H54 (cell line): ENCODE results near the gene GIN1.
"Not testable (repeated sequence)": the region's sequence is repeated elsewhere in the genome, so short reads cannot be mapped to it uniquely, and the experiment has no call there.

Experiments
- DNase-seq: peaks from one replicate; pipeline ENCODE4 v3.0.0; 2011; ENCODE audit warnings: low spot score, mixed read lengths; ENCODE audit not compliant: insufficient read length
- FAIRE-seq: peaks from 3 replicates; lab custom pipeline; 2011; peaks lifted over from hg19 to GRCh38; lab: Jason Lieb, UNC
- POLR2A ChIP-seq: IDR thresholded peaks from 2 replicates; pipeline ENCODE4 v1.6.1; 2011; ENCODE audit warnings: low read depth, mild to moderate bottlenecking, low read length

The GIN1 gene

DNA sequence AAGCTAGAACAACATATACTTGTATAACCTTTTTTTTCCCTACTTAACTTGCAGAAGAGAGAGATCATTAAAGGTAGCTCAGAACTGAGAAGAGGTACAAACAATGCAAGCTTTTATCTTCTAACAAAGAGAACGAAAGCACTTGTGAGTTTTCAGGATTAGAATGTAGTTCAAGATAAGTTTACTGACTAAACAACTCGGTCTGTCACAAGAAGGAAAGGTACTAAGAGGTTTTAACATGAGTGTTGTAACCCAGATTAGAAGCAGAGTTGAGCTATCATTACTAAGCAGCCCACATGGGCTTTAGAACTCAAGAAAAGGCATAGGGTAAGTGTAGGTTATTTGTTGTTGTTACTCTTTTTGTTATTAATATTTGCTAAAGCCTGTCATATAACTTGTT is 25.2 kb downstream of the GIN1 start:
- no peak for TF ChIP-seq POLR2A
- no peak for FAIRE-seq

DNA sequence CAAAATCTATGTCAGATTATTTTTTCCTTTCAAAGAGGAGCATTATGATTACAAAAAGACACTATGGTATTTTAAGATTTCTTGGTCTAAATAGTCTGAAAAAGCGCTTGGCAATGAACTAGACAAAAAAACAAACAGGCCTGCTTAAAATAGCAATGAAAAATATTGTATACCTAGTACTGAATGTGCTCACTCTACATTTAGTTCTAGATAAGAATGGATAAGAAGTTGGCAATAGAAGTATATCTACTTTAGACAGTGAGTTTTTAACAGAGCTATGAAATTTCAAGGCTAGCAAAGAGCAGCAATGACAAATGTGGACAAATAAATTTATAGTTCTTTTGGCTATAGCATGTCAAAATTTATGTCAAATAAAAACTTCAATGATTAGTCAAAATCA is 26.2 kb downstream of the GIN1 start:
- no peak for TF ChIP-seq POLR2A
- FAIRE-seq (no peak), DNase-seq (no peak)

More for the DNA sequence above, 25.2 kb downstream of the GIN1 start:
- no peak for DNase-seq

DNA sequence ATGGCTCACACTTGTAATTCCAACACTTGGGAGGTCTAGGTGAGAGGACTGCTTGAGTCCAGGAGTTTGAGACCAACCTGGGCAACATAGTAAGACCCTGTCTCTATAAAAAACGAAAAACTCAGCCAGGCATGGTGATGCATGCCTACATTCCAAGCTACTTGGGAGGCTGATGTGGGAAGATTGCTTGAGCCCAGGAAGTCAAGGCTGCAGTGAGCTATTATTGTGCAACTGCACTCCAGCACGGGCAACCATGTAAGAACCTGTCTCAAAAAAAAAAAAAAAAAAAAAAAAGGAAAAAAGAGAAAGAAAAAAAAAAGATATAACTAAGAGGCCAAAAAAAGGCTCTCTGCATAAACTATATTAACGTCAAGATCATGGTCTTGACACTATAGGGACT is 27.3 kb downstream of the GIN1 start:
- TF ChIP-seq POLR2A, result no peak

DNA sequence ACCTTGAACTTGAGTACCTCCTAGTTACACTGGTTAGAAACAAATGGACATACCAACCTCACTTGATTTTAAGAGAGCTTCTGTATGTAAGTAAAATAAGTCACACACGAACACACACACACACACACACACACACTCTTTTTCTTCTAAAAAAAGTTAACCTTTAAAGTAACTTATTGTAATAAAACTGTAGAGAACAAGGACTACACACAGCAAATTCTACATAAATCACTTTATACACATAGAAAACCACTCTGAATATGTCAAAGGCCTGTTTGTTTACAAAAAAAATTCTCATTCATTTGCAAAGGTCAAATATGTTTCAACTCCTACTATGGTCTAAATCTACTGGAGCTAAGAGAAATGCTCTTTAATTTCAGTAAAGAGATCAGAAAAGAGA is 29.1 kb downstream of the GIN1 start:
- FAIRE-seq (no peak), DNase-seq (no peak)
- no peak for TF ChIP-seq POLR2A

More for the DNA sequence above, 27.3 kb downstream of the GIN1 start:
- DNase-seq, result no peak
- FAIRE-seq, result no peak

DNA sequence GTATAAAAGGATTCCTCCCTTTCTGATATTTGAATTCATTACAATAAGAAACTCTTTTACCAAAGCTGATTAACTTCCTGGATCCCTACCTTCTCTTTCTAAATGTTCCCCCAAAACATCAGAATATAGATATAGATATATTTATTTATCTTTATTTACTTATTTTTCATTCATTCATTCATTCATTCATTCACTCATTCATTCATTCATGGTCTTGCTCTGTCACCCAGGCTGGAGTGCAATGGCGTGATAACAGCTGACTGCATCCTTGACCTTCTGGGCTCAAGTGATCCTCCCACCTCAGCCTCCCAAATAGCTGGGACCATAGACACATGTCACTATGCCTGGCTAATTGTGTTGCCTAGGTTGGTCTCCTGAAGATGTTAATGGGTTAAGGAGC is 30.7 kb downstream of the GIN1 start:
- no peak for FAIRE-seq
- TF ChIP-seq POLR2A, result no peak
- no peak for DNase-seq

DNA sequence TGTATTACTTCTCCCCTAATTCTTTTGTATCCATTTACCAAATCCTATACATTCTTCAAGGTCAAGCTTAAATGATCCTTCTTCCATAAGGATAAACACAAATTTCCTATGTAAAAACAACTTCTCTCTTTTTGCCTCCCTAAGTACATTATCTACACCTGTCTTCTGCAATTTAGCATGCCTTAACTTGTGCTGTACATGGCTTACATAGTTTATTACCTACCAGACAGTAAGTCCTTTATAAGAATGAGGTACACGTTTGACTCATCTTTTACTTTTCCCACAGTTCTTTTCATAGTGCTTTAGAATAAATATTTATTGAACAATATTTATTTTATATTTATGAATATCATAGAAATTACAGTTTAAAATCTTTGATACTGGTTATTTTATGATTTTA is 33.4 kb downstream of the GIN1 start:
- no peak for FAIRE-seq
- TF ChIP-seq POLR2A, result no peak
- no peak for DNase-seq

DNA sequence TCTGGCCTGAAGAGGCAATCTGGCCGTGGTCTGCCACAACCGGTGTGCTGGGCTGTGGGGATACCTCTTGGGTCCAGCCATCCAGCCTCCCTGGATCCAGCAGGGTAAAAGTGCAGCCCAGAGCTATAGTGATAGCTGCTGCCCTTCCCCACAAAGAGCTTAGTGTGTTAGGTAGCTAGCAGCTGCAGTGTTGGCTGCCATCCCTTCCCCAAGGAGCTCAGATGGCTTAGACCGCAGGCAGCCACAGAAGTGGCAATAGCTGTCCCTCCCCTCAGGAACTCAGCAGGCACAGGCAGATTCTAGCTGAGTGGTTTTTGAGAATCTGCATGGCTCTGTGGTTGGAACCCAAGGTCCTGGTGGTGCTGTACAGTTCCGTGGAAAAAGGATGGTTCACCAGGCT is 40.1 kb downstream of the GIN1 start:
- no peak for TF ChIP-seq POLR2A

DNA sequence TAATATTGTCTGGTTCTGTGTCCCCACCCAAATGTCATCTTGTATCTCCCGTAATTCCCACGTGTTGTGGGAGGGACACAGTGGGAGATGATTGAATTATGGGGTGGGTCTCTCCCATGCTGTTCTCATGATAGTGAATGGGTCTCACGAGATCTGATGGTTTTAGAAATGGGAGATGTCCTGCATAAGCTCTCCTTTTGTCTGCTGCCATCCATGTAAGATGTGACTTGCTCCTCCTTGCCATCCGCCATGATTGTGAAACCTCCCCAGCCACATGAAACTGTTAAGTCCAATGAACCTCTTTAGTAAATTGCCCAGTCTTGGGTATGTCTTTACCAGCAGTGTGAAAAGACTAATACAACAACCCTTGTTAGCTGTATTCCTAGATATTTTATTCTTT is 44.5 kb downstream of the GIN1 start:
- DNase-seq (no peak), FAIRE-seq (no peak)
- no peak for TF ChIP-seq POLR2A

More for the DNA sequence above, 40.1 kb downstream of the GIN1 start:
- no peak for DNase-seq
- no peak for FAIRE-seq

DNA sequence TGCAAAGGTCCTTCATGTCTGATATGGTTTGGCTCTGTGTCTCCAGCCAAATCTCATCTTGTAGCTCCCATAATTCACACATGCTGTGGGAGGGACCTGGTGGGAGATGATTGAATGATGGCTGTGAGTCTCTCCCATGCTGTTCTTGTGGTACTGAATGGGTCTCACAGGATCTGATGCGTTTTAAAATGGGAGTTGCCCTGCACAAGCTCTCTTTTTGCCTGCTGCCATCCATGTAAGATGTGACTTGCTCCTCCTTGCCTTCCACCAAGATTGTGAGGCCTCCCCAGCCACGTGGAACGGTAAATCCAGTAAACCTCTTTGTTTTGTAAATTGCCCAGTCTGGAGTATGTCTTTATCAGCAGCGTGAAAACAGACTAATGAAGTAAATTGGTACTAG is 46.4 kb downstream of the GIN1 start:
- not testable (repeated sequence) for DNase-seq, FAIRE-seq

DNA sequence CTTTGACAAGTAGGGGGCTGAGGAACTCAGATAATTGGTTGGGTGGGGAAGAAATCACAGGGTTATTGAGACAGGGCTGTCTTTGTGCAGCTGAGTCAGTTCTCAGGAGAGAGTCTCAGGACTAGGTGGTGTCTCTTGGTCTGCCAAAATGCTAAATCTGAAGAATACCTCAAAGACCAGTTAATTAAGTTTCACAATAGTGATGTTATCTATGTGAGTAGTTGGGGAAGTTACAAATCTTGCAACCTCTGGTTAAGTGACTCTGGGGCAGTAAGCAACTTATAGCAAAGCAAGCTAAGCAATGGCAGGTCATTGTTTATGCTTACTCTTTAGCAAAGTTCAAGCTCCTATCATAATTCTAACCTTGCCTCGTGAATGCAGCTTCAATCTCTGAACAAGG is 53.6 kb downstream of the GIN1 start:
- no peak for DNase-seq
- no peak for TF ChIP-seq POLR2A
- no peak for FAIRE-seq

DNA sequence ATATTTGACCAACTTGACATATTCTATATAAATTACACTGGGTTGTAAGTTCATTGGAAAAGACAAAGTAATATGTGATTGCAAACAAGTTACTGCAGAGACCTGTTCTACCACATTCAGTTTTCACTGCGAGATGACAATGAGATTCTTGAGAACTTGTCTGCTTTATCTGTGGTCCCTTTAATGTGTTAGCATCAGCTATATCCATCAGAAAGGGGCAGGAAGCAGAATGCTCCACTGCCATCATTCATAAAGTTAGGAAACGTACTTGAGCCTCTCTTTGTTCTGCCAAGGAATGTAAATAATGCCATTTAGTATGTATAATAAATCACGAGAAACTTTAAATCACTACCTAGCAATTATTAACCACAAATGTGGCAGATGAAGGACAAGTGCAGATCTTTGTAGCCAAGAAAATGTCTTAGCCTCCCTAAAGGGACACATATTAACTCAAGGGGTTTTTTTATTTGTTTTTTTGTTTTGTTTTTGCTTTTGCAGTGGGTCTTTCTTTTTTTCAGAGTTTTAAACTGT is 59.4 kb downstream of the GIN1 start:
- no peak for TF ChIP-seq POLR2A
- FAIRE-seq, result no peak
- no peak for DNase-seq

DNA sequence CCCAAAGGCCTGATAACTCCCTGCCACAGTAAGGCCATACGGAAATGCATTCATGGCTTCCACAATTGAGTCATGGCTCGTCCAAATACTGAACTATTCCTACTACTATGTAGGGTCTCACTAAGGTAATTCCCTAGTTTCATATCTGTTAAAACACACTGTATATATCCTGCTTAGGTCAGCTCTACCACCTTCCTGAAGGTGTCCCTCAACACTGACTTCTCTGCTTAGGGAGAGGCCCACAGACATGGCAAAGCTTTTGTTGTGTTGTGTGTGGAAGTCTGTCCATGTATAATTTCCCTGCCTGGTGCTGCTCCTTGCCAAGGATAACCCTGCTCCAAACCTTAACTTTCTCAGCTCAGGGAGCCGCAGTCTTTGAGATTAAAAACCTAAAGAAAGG is 60.4 kb downstream of the GIN1 start:
- no peak for TF ChIP-seq POLR2A
- FAIRE-seq (no peak), DNase-seq (no peak)

DNA sequence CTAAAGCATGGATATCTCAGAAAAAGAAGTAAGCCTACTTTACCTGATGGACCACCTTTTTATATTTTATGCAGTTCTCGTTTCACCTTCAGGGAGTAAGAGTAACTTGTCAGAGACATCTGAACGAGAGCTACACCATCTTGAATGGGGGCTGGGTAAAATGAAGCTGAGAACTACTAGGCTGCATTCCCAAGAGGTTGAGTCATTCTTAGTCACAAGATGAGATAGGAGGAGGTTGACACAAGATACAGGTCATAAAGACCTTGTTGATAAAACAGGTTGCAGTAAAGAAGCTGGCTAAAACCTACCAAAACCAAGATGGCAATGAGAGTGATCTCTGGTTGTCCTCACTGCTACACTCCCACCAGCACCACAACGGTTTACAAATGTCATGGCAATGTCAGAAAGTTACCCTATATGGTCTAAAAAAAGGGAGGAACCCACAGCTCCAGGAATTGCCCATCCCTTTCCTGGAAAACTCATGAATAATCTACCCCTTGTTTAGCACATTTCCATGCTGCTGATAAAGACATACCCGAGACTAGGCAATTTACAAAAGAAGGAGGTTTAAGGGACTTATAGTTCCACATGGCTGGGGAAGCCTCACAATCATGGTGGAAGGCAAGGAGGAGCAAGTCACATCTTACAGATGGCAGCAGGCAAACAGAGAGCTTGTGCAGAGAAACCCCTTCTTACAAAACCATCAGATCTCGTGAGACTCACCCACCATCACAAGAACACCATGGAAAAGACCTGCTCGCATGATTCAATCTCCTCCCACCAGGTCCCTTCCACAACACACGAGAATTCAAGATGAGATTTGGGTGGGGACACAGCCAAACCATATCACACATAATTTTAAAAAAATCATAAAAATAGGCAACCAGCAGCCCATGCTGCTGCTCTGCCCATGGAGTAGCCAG is 62.5 kb downstream of the GIN1 start:
- DNase-seq, result no peak
- no peak for TF ChIP-seq POLR2A
- FAIRE-seq, result peak; percentile 61

DNA sequence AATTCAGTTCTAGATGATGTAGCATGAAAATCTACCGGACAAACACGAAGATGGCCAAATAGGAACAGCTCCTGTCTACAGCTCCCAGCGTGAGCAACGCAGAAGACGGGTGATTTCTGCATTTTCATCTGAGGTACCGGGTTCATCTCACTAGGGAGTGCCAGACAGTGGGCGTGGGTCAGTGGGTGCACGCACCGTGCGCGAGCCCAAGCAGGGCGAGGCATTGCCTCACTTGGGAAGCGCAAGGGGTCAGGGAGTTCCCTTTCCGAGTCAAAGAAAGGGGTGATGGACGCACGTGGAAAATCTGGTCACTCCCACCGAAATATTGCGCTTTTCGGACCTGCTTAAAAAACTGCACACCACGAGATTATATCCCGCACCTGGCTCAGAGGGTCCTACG is 73.2 kb downstream of the GIN1 start:
- not testable (repeated sequence) for DNase-seq, FAIRE-seq
